ENCODE measurements around the gene FAM163B. TPM values are rescaled to one million over a fixed set of nuclear protein-coding genes. Genes with fewer than 3 reads are reported as not detected.

FAM163B gene
- total RNA-seq, 3 donors from 2014 or later (not counting 1 experiment from before 2014, with no cell fraction given) = not detected

GRCh38 chr9:133598978-133599377 lies 10.2 kb downstream of the FAM163B start:
- Mint-ChIP-seq H3K4me1 (peaks cover 0 to under 1% of the 10 kb centered on the region in 2 donors), H3K36me3 (peaks cover 10% of the 10 kb centered on the region), H3K27ac (no peak overlapping the region), H3K4me3 (no peak overlapping the region), H3K27me3 (ENCODE audit: low read depth in 2 of 2) (peaks cover 0 to 9% of the 10 kb centered on the region in 2 donors), H3K9me3 (peaks cover 5 to 8% of the 10 kb centered on the region in 2 donors)
- no peak for TF ChIP-seq CTCF (IDR thresholded peaks at IDR 0.05)
- DNase-seq (no peak), ATAC-seq (no peak)
- Histone ChIP-seq H3K36me3 (ENCODE audit: control insufficient read depth, insufficient read depth, low read length) (no peaks in the 10 kb centered on the region), H3K27ac (ENCODE audit: low read length) (no peak overlapping the region), H3K4me3 (ENCODE audit: low read length) (no peak overlapping the region), H3K4me1 (ENCODE audit: control insufficient read depth, insufficient read depth, low read length) (no peaks in the 10 kb centered on the region), H3K27me3 (ENCODE audit: control insufficient read depth, insufficient read depth, low read length) (no peaks in the 10 kb centered on the region), H3K9me3 (ENCODE audit: control insufficient read depth, insufficient read depth, low read length) (peaks cover 9% of the 10 kb centered on the region)
- intact Hi-C loops (cut with micrococcal nuclease) = no loop called here
- 85% methylated on average over 7 of the region's 7 CpGs for WGBS (ENCODE audit: insufficient coverage)

- Mint-ChIP-seq H3K36me3 (peaks cover 10% of the 10 kb centered on the region), H3K4me3 (no peak overlapping the region), H3K4me1 (no peaks in the 10 kb centered on the region), H3K27ac (no peak overlapping the region), H3K9me3 (peaks cover 5 to 8% of the 10 kb centered on the region in 2 donors), H3K27me3 (ENCODE audit: low read depth in 2 of 2) (peaks cover 0 to 9% of the 10 kb centered on the region in 2 donors)
- ATAC-seq (no peak), DNase-seq (no peak)
- intact Hi-C loops (cut with micrococcal nuclease) = no loop called here
- peaks cover 9% of the 10 kb centered on the region for H3K9me3 ChIP-seq (ENCODE audit: control insufficient read depth, insufficient read depth, low read length)
- H3K27ac ChIP-seq (ENCODE audit: low read length) = no peak overlapping the region
- no peaks in the 10 kb centered on the region for H3K36me3 ChIP-seq (ENCODE audit: control insufficient read depth, insufficient read depth, low read length)
- H3K4me1 ChIP-seq (ENCODE audit: control insufficient read depth, insufficient read depth, low read length) = no peaks in the 10 kb centered on the region
- WGBS (ENCODE audit: insufficient coverage) = 79% methylated on average over 6 of the region's 7 CpGs
- H3K4me3 ChIP-seq (ENCODE audit: low read length) = no peak overlapping the region
- TF ChIP-seq CTCF (IDR thresholded peaks at IDR 0.05) = no peak
- H3K27me3 ChIP-seq (ENCODE audit: control insufficient read depth, insufficient read depth, low read length) = no peaks in the 10 kb centered on the region
These were observed 11.8 kb downstream of the FAM163B start for GRCh38 chr9:133597316-133597957.

- H3K4me3 Mint-ChIP-seq = no peak overlapping the region
- no peaks in the 10 kb centered on the region for H3K27me3 ChIP-seq (ENCODE audit: control insufficient read depth, insufficient read depth, low read length)
- WGBS (ENCODE audit: insufficient coverage) = 83% methylated on average over 8 of the region's 8 CpGs
- no peak overlapping the region for H3K4me3 ChIP-seq (ENCODE audit: low read length)
- intact Hi-C loops (cut with micrococcal nuclease) = no loop called here
- no peaks in the 10 kb centered on the region for H3K36me3 ChIP-seq (ENCODE audit: control insufficient read depth, insufficient read depth, low read length)
- DNase-seq (no peak), ATAC-seq (no peak)
- no peak for TF ChIP-seq CTCF (IDR thresholded peaks at IDR 0.05)
- H3K27me3 Mint-ChIP-seq (ENCODE audit: low read depth in 2 of 2) = peaks cover 0 to 1% of the 10 kb centered on the region in 2 donors
- H3K9me3 ChIP-seq (ENCODE audit: control insufficient read depth, insufficient read depth, low read length) = peaks cover 9% of the 10 kb centered on the region
- H3K4me1 Mint-ChIP-seq = no peaks in the 10 kb centered on the region
- H3K27ac ChIP-seq (ENCODE audit: low read length) = no peak overlapping the region
- no peak overlapping the region for H3K27ac Mint-ChIP-seq
- H3K4me1 ChIP-seq (ENCODE audit: control insufficient read depth, insufficient read depth, low read length) = no peaks in the 10 kb centered on the region
- H3K9me3 Mint-ChIP-seq = peaks cover 5 to 8% of the 10 kb centered on the region in 2 donors
- H3K36me3 Mint-ChIP-seq = peaks cover 10% of the 10 kb centered on the region
These were observed 13.3 kb downstream of the FAM163B start for GRCh38 chr9:133595910-133596309.

GRCh38 chr9:133594310-133594709 lies 14.9 kb downstream of the FAM163B start:
- WGBS (ENCODE audit: insufficient coverage) = 92% methylated on average over 2 of the region's 2 CpGs
- peaks cover 9% of the 10 kb centered on the region for H3K9me3 ChIP-seq (ENCODE audit: control insufficient read depth, insufficient read depth, low read length)
- H3K27me3 ChIP-seq (ENCODE audit: control insufficient read depth, insufficient read depth, low read length) = no peaks in the 10 kb centered on the region

More at GRCh38 chr9:133594310-133594709, 14.9 kb downstream of the FAM163B start:
- H3K27ac Mint-ChIP-seq = no peak overlapping the region
- TF ChIP-seq CTCF (IDR thresholded peaks at IDR 0.05) = no peak
- no peaks in the 10 kb centered on the region for H3K4me1 Mint-ChIP-seq
- no peak for DNase-seq
- H3K4me1 ChIP-seq (ENCODE audit: control insufficient read depth, insufficient read depth, low read length) = no peaks in the 10 kb centered on the region
- no peak overlapping the region for H3K4me3 ChIP-seq (ENCODE audit: low read length)
- intact Hi-C loops (cut with micrococcal nuclease) = no loop called here
- no peaks in the 10 kb centered on the region for H3K36me3 ChIP-seq (ENCODE audit: control insufficient read depth, insufficient read depth, low read length)
- H3K9me3 Mint-ChIP-seq = peaks cover 5 to 8% of the 10 kb centered on the region in 2 donors
- H3K36me3 Mint-ChIP-seq = peaks cover 10% of the 10 kb centered on the region
- H3K27me3 Mint-ChIP-seq (ENCODE audit: low read depth in 2 of 2) = peaks cover 0 to 3% of the 10 kb centered on the region in 2 donors
- no peak for ATAC-seq
- no peak overlapping the region for H3K27ac ChIP-seq (ENCODE audit: low read length)
- no peak overlapping the region for H3K4me3 Mint-ChIP-seq
